ENCODE data around the gene FLYWCH2. TPM values are rescaled to one million over a fixed set of nuclear protein-coding genes. Genes with fewer than 3 reads are reported as not detected.

Gene FLYWCH2
- total and polyA plus RNA-seq, 2 donors (not counting 3 experiments of a cell fraction or from before 2014, with no cell fraction given): 18.3 to 34.6 TPM

DNA sequence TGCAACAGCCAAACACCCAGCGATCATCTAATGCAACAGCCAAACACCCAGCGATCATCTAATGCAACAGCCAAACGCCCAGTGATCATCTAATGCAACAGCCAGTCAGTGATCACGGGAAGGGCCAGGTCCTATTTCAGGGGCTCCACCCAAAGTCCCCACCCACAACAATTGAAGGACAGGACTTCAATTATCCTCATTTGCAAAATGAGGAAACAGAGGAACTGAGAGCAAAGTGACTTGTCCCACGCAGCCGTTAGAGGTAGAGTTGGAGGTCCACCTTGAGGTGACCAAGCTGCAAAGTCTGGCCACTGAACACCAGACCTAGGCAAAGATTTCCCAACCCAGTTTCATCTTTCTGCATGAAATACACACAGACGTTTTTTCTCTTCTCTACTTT, 49.2 kb upstream of the FLYWCH2 start:
- TF ChIP-seq EZH2 (IDR thresholded peaks at IDR 0.05; ENCODE audit: borderline replicate concordance, low read depth, low read length, severe bottlenecking): no peak
- TF ChIP-seq FOS (IDR thresholded peaks at IDR 0.05; ENCODE audit: borderline replicate concordance, insufficient read depth, low read length): no peak
- no peak for TF ChIP-seq POLR2AphosphoS5 (IDR thresholded peaks at IDR 0.05; ENCODE audit: insufficient read depth, low read depth, low read length)
- TF ChIP-seq, protein P1, sequence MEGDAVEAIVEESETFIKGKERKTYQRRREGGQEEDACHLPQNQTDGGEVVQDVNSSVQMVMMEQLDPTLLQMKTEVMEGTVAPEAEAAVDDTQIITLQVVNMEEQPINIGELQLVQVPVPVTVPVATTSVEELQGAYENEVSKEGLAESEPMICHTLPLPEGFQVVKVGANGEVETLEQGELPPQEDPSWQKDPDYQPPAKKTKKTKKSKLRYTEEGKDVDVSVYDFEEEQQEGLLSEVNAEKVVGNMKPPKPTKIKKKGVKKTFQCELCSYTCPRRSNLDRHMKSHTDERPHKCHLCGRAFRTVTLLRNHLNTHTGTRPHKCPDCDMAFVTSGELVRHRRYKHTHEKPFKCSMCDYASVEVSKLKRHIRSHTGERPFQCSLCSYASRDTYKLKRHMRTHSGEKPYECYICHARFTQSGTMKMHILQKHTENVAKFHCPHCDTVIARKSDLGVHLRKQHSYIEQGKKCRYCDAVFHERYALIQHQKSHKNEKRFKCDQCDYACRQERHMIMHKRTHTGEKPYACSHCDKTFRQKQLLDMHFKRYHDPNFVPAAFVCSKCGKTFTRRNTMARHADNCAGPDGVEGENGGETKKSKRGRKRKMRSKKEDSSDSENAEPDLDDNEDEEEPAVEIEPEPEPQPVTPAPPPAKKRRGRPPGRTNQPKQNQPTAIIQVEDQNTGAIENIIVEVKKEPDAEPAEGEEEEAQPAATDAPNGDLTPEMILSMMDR (IDR thresholded peaks at IDR 0.05; ENCODE audit: extremely low read depth in 1 of 2, insufficient read depth in 1 of 2, low read depth in 1 of 2, low read length in 2 of 2): no peak
- TF ChIP-seq JUN (IDR thresholded peaks at IDR 0.05; ENCODE audit: borderline replicate concordance, insufficient read depth, insufficient read length, low read depth): no peak
- TF ChIP-seq GATA2 (IDR thresholded peaks at IDR 0.05; ENCODE audit: insufficient read depth, insufficient read length, low read depth, low read length): no peak
- no peak for TF ChIP-seq MYC (IDR thresholded peaks at IDR 0.05; ENCODE audit: low read depth, low read length)
- TF ChIP-seq, protein P2, sequence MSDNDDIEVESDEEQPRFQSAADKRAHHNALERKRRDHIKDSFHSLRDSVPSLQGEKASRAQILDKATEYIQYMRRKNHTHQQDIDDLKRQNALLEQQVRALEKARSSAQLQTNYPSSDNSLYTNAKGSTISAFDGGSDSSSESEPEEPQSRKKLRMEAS (IDR thresholded peaks at IDR 0.05; ENCODE audit: insufficient read depth, insufficient read length): no peak
- TF ChIP-seq POLR2A (IDR thresholded peaks at IDR 0.05; ENCODE audit: low read depth, low read length): no peak
- H3K27me3 ChIP-seq (ENCODE audit: control insufficient read depth in 2 of 2, insufficient read depth in 2 of 2, low read length in 2 of 2): no peaks in the 10 kb centered on the region
- dilution Hi-C loops (cut with MboI; ENCODE audit: extremely low pct_ligation_motif_present, low sequenced_read_pairs): no loop called here
- intact Hi-C loops (cut with micrococcal nuclease): loop anchor here (10.0 kb wide), 1 partner anchor 59 kb away; the partner anchor contains the start of gene ELOB
- no TSS peak for BruUV-seq (replicated peaks)
- no peaks in the 10 kb centered on the region for H3K79me2 ChIP-seq (ENCODE audit: control insufficient read depth, insufficient read depth, low read length)
- DNase-seq (ENCODE audit: low read depth, low spot score) (no peak), FAIRE-seq (no peak)
- peaks cover 14% of the 10 kb centered on the region for H3K4me1 ChIP-seq (ENCODE audit: control insufficient read depth, extremely low read depth, insufficient read depth, low read length)
- no peaks in the 10 kb centered on the region for H3K9me3 ChIP-seq (replicated peaks; ENCODE audit: control insufficient read depth, insufficient read depth, low read length)
- H3K27ac ChIP-seq (ENCODE audit: insufficient read depth, low read depth, low read length): no peak overlapping the region
- ChIA-PET POLR2A (no interaction called here), CTCF (no interaction called here)
- H2AFZ ChIP-seq (ENCODE audit: low read depth, low read length): no peak overlapping the region
- H4K20me1 ChIP-seq (replicated peaks; ENCODE audit: control insufficient read depth, extremely low read depth, insufficient read depth, low read length): no peaks in the 10 kb centered on the region
- no peak overlapping the region for H3K4me2 ChIP-seq (ENCODE audit: insufficient read depth, low read length)
- H3K9ac ChIP-seq (replicated peaks; ENCODE audit: extremely low read depth, insufficient read depth, low read length): no peak overlapping the region
- no peak overlapping the region for H3K4me3 ChIP-seq (replicated peaks in 1 of 3; ENCODE audit: insufficient read depth in 1 of 3, low read depth in 1 of 3, low read length in 3 of 3)
- no peaks in the 10 kb centered on the region for H3K36me3 ChIP-seq (ENCODE audit: control insufficient read depth in 2 of 2, extremely low read depth in 1 of 2, insufficient read depth in 2 of 2, low read length in 2 of 2)
- no peaks in the 10 kb centered on the region for H3K9me1 ChIP-seq (replicated peaks; ENCODE audit: control insufficient read depth, extremely low read depth, insufficient read depth, low read length)

Measured in endothelial cell of umbilical vein (primary cell).